Suprapubic skin (tissue), 4 donors: ENCODE results near the gene CTSD. TPM values are rescaled to one million over a fixed set of nuclear protein-coding genes. Genes with fewer than 3 reads are reported as not detected.

ENCODE experiments used
- DNase-seq, 2 donors: peaks; one replicate each; pipeline ENCODE4 v3.0.0-alpha.2; 2019; ENCODE audit warnings: low spot score in 2 of 2
- H3K27ac ChIP-seq: fragments of 200-600 bp; sonication (generic); one replicate; pipeline ENCODE4 v1.5.1; 2019
- H3K27me3 ChIP-seq: fragments of 200-600 bp; sonication (generic); one replicate; pipeline ENCODE4 v1.5.1; 2019
- H3K36me3 ChIP-seq: fragments of 200-600 bp; sonication (generic); one replicate; pipeline ENCODE4 v1.5.1; 2019
- H3K4me1 ChIP-seq: fragments of 200-600 bp; sonication (generic); one replicate; pipeline ENCODE4 v1.5.1; 2019
- H3K4me3 ChIP-seq: fragments of 200-600 bp; sonication (generic); one replicate; pipeline ENCODE4 v1.5.1; 2019; ENCODE audit warnings: mild to moderate bottlenecking
- H3K9me3 ChIP-seq: fragments of 200-600 bp; sonication (generic); one replicate; pipeline ENCODE4 v1.5.1; 2019
- CTCF ChIP-seq, 2 donors: fragments of 200-600 bp in 1 of 2; fragments of 450-650 bp in 1 of 2; sonication (generic) in 1 of 2; IDR thresholded peaks; one replicate each; pipeline ENCODE4 v1.5.1; 2016 to 2019; ENCODE audit warnings: antibody characterized with exemption in 2 of 2, mild to moderate bottlenecking in 1 of 2, moderate library complexity in 1 of 2
- EP300 ChIP-seq: sonication (generic); formaldehyde crosslinking; IDR thresholded peaks from one replicate; pipeline ENCODE4 v1.6.1; 2017; ENCODE audit warnings: antibody characterized with exemption
- POLR2A ChIP-seq, 2 donors: fragments of 450-650 bp; IDR thresholded peaks; one replicate each; pipeline ENCODE4 v1.6.1; 2017; ENCODE audit warnings: antibody characterized with exemption in 2 of 2, mild to moderate bottlenecking in 2 of 2, moderate library complexity in 2 of 2
- POLR2AphosphoS5 ChIP-seq, 3 donors: sonication (generic); formaldehyde crosslinking; IDR thresholded peaks; one replicate each; pipeline ENCODE4 v1.6.1; 2017; ENCODE audit warnings: antibody characterized with exemption in 3 of 3
- WGBS: methylation state at CpG from one replicate; pipeline ENCODE4 v1.1.5; 2018; 5-methylcytosine and 5-hydroxymethylcytosine counted together
- total RNA-seq, 4 donors: library from RNA; depleted of rRNA; stranded (reverse); fragments of >200 nt; gene quantifications; one replicate each; pipeline ENCODE4 v1.1.0, GENCODE V29; 2016

CTSD gene
- total RNA-seq, 4 donors from 2014 or later = 319 to 596 (median 469) TPM

DNA sequence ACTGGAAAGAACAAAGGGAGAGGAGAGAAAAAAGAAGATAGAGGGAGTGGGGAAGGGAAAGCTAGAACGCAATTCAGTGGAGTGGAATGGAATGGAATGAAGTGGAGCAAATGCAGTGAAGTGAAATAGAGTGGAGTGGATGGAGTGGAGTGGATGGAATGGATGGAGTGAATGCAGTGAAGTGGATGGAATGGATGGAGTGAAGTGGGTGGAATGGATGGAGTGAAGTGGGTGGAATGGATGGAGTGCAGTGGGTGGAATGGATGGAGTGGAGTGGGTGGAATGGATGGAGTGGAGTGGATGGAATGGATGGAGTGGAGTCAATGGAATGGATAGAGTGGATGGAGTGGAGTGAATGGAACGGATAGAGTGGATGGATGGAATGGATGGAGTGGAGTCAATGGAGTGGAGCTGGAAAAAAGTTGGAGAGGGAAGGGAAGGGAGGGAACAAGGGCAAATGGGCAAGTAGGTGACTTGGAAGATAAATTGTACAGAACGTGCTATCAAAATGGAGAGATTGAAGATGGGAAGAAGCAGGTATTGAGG is 27.2 kb downstream of the CTSD start:
- no peak overlapping the region for H3K27ac ChIP-seq
- H3K4me1 ChIP-seq = no peaks in the 10 kb centered on the region
- H3K36me3 ChIP-seq = no peaks in the 10 kb centered on the region
- TF ChIP-seq POLR2AphosphoS5 (IDR thresholded peaks at IDR 0.05) = no peak
- no peak for TF ChIP-seq POLR2A (IDR thresholded peaks at IDR 0.05)
- TF ChIP-seq EP300 = no peak
- no peak for TF ChIP-seq CTCF (IDR thresholded peaks at IDR 0.05)
- H3K4me3 ChIP-seq = no peak overlapping the region
- DNase-seq = no peak
- H3K27me3 ChIP-seq = peaks cover 62% of the 10 kb centered on the region
- WGBS = 63% methylated on average over 3 of the region's 3 CpGs
- H3K9me3 ChIP-seq = peaks cover 8% of the 10 kb centered on the region

- no peaks in the 10 kb centered on the region for H3K36me3 ChIP-seq
- H3K27ac ChIP-seq = no peak overlapping the region
- H3K4me1 ChIP-seq = no peaks in the 10 kb centered on the region
- peaks cover 8% of the 10 kb centered on the region for H3K9me3 ChIP-seq
- WGBS = 69% methylated on average over 16 of the region's 16 CpGs
- no peak for TF ChIP-seq POLR2A (IDR thresholded peaks at IDR 0.05)
- no peak for TF ChIP-seq EP300
- no peak for TF ChIP-seq POLR2AphosphoS5 (IDR thresholded peaks at IDR 0.05)
- no peak for TF ChIP-seq CTCF (IDR thresholded peaks at IDR 0.05)
- peaks cover 69% of the 10 kb centered on the region for H3K27me3 ChIP-seq
- DNase-seq = no peak
- no peak overlapping the region for H3K4me3 ChIP-seq
These were observed 28.5 kb downstream of the CTSD start for GRCh38 chr11:1735271-1735670.

- no peak overlapping the region for H3K4me3 ChIP-seq
- no peaks in the 10 kb centered on the region for H3K4me1 ChIP-seq
- no peaks in the 10 kb centered on the region for H3K36me3 ChIP-seq
- H3K27ac ChIP-seq = no peak overlapping the region
- TF ChIP-seq EP300 (no peak), CTCF (IDR thresholded peaks at IDR 0.05) (no peak), POLR2AphosphoS5 (IDR thresholded peaks at IDR 0.05) (no peak), POLR2A (IDR thresholded peaks at IDR 0.05) (no peak)
- H3K27me3 ChIP-seq = peaks cover 73% of the 10 kb centered on the region
- peaks cover 8% of the 10 kb centered on the region for H3K9me3 ChIP-seq
- 69% methylated on average over 7 of the region's 10 CpGs for WGBS
- no peak for DNase-seq
These were observed 29.1 kb downstream of the CTSD start for GRCh38 chr11:1734641-1735081.

DNA sequence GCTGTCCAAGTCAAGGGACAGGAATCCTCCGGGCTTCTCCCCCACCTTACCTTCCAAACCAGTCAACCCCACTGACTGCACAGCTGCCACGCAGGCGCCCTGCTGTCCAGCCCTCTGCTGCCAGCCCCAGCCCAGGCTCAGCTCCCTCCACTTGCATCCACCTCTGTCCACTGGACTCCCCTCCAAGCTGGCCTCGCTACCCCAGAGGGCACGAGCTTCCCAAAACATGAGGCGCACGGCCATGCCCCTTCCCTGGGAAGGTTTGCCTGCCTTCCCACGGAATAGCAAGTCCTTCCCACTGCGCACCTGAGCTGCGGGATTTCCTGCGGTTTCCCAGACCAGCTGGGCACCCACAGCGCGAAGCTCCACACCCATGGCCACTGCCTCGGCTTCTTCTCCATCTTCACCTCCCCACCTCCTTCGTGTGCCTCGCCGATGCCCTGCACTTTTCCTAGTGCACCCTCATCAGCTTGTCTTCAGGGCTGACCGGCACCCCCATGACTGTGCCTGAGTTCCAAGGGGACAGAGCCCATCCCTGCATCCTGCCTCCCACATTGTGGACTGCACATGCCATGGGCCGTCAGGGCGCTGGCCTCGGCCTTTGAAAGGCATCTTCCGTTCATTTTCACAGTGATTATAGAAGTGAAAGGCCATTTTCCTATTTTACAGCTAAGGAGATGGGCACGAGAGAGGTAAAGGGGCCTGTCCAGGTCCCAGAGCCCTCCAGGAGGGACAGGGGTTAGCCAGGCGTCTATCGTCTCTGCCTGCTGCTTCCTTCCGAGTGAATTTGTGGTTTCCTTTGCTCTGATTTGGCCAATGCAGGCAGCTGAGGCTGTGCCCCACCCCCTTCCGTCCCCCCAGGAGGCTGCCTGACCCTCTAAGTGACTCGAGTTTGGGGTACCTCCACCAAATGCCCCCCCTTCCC is 29.7 kb downstream of the CTSD start:
- DNase-seq = no peak
- WGBS = 68% methylated on average over 27 of the region's 28 CpGs
- no peaks in the 10 kb centered on the region for H3K36me3 ChIP-seq
- peaks cover 78% of the 10 kb centered on the region for H3K27me3 ChIP-seq
- no peak overlapping the region for H3K4me3 ChIP-seq
- peaks cover 8% of the 10 kb centered on the region for H3K9me3 ChIP-seq
- TF ChIP-seq POLR2A (IDR thresholded peaks at IDR 0.05) = no peak
- TF ChIP-seq POLR2AphosphoS5 (IDR thresholded peaks at IDR 0.05) = no peak
- no peak for TF ChIP-seq EP300
- TF ChIP-seq CTCF (IDR thresholded peaks at IDR 0.05) = no peak
- no peaks in the 10 kb centered on the region for H3K4me1 ChIP-seq
- H3K27ac ChIP-seq = no peak overlapping the region

DNA sequence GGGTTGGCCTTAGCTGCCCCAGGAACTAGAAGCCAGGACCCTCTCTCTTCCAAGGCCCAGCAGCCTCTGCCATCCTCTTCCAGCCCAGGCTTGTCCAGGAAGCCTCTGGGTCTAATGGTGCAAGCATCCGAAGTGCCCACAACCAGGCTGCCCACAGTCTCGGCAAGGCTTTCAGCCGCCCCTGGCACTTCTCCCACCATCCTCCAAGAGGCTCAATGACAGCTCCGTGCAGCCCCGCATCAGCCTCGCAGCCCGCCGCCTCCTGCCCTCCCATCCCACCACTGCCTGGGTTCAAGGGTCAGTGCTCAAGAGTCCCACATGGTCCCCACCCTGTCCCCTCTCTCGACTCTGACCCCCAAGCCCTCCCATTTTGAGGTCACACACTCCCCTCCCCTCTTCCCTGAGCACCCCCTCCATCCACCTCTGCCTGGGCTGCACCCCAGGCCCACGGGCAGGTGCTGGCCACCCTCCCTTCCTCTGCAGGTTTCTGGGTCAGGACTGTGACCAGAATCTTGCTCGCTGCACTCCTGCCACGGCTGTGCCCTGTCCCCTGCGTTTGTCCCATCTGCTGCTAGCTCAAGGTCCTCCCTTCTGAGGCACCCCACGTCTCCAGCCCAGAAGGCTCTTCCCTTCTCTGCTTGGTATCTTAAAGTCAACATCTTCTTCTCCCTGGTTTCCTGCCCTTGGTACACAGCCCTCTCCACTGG is 30.6 kb downstream of the CTSD start:
- H3K27me3 ChIP-seq = peaks cover 81% of the 10 kb centered on the region
- H3K36me3 ChIP-seq = no peaks in the 10 kb centered on the region
- DNase-seq = no peak
- no peaks in the 10 kb centered on the region for H3K4me1 ChIP-seq
- peaks cover 8% of the 10 kb centered on the region for H3K9me3 ChIP-seq
- H3K4me3 ChIP-seq = no peak overlapping the region
- no peak for TF ChIP-seq POLR2AphosphoS5 (IDR thresholded peaks at IDR 0.05)
- no peak for TF ChIP-seq CTCF (IDR thresholded peaks at IDR 0.05)
- no peak for TF ChIP-seq EP300
- no peak for TF ChIP-seq POLR2A (IDR thresholded peaks at IDR 0.05)
- no peak overlapping the region for H3K27ac ChIP-seq
- WGBS = 76% methylated on average over 9 of the region's 14 CpGs
